ENCODE measurements around the gene ZBTB9.

DNA sequence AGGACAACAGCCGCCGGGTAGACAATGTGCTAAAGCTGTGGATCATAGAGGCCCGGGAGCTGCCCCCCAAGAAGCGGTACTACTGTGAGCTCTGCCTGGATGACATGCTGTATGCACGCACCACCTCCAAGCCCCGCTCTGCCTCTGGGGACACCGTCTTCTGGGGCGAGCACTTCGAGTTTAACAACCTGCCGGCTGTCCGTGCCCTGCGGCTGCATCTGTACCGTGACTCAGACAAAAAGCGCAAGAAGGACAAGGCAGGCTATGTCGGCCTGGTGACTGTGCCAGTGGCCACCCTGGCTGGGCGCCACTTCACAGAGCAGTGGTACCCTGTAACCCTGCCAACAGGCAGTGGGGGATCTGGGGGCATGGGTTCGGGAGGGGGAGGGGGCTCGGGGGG, 16.7 kb upstream of the ZBTB9 start:
- TF ChIP-seq EZH2 (IDR thresholded peaks at IDR 0.05) (no peak), CEBPB (IDR thresholded peaks at IDR 0.05; ENCODE audit: low read depth) (no peak), ZFX (IDR thresholded peaks at IDR 0.05) (no peak), POLR2AphosphoS5 (IDR thresholded peaks at IDR 0.05; ENCODE audit: low read depth, low read length) (no peak), SP1 (IDR thresholded peaks at IDR 0.05; ENCODE audit: low read depth) (no peak), EZH2phosphoT487 (IDR thresholded peaks at IDR 0.05; ENCODE audit: borderline replicate concordance) (no peak), SIN3A (IDR thresholded peaks at IDR 0.05; ENCODE audit: low read depth) (no peak), POLR2A (IDR thresholded peaks at IDR 0.05; ENCODE audit: borderline replicate concordance, extremely low read depth, insufficient read depth, insufficient read length) (no peak)
- TF ChIP-seq, protein P1, sequence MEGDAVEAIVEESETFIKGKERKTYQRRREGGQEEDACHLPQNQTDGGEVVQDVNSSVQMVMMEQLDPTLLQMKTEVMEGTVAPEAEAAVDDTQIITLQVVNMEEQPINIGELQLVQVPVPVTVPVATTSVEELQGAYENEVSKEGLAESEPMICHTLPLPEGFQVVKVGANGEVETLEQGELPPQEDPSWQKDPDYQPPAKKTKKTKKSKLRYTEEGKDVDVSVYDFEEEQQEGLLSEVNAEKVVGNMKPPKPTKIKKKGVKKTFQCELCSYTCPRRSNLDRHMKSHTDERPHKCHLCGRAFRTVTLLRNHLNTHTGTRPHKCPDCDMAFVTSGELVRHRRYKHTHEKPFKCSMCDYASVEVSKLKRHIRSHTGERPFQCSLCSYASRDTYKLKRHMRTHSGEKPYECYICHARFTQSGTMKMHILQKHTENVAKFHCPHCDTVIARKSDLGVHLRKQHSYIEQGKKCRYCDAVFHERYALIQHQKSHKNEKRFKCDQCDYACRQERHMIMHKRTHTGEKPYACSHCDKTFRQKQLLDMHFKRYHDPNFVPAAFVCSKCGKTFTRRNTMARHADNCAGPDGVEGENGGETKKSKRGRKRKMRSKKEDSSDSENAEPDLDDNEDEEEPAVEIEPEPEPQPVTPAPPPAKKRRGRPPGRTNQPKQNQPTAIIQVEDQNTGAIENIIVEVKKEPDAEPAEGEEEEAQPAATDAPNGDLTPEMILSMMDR (IDR thresholded peaks at IDR 0.05 in 2 of 3, conservative IDR thresholded peaks at IDR 0.05 in 1 of 3; ENCODE audit: borderline replicate concordance in 1 of 3, insufficient read depth in 1 of 3, low read depth in 2 of 3, low read length in 2 of 3), result no peak
- TF ChIP-seq, protein P2, sequence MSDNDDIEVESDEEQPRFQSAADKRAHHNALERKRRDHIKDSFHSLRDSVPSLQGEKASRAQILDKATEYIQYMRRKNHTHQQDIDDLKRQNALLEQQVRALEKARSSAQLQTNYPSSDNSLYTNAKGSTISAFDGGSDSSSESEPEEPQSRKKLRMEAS (IDR thresholded peaks at IDR 0.05), result no peak

Data from HCT116 (cell line).